HL-60 (cell line): ENCODE results near the gene WDR26.

Experiments
- DNase-seq, 2 experiments: peaks; one replicate each; pipeline ENCODE4 v3.0.0-alpha.2; 2010 to 2020; ENCODE audit warnings: low read depth in 1 of 2, low spot score in 1 of 2
- H3K27ac ChIP-seq: fragments of 250-450 bp; sonication (Bioruptor Pico); replicated peaks from 2 replicates; pipeline ENCODE4 v1.5.1; 2020; ENCODE audit warnings: mild to moderate bottlenecking, moderate library complexity
- H3K27me3 ChIP-seq: fragments of 250-450 bp; sonication (Bioruptor Pico); 2 replicates; pipeline ENCODE4 v1.5.1; 2021; ENCODE audit warnings: mild to moderate bottlenecking, moderate library complexity; ENCODE audit not compliant: insufficient read depth, poor library complexity, severe bottlenecking
- H3K4me3 ChIP-seq: replicated peaks from 2 replicates; pipeline ENCODE4 v1.5.1; 2011; ENCODE audit warnings: mild to moderate bottlenecking, control low read depth, low read length; ENCODE audit not compliant: insufficient read depth
- CTCF ChIP-seq: IDR thresholded peaks from one replicate; pipeline ENCODE4 v1.5.1; 2011; ENCODE audit warnings: low read length, control low read depth, inconsistent platforms; ENCODE audit not compliant: insufficient read depth
- GABPA ChIP-seq: IDR thresholded peaks from 2 replicates; pipeline ENCODE4 v1.6.1; 2012; ENCODE audit warnings: low read depth
- POLR2AphosphoS5 ChIP-seq: IDR thresholded peaks from 2 replicates; pipeline ENCODE4 v1.6.1; 2012; ENCODE audit warnings: low read depth
- SPI1 ChIP-seq: IDR thresholded peaks from 2 replicates; pipeline ENCODE4 v1.6.1; 2012; ENCODE audit warnings: low read depth, mild to moderate bottlenecking, borderline replicate concordance
- TF ChIP-seq, protein P1 (sequence below): IDR thresholded peaks from 2 replicates; pipeline ENCODE4 v1.6.1; 2012; ENCODE audit warnings: low read depth; ENCODE audit not compliant: insufficient replicate concordance

WDR26 gene

GRCh38 chr1:224472806-224473205, 38.2 kb upstream of the WDR26 start:
- no peak for TF ChIP-seq GABPA
- TF ChIP-seq, protein P1, sequence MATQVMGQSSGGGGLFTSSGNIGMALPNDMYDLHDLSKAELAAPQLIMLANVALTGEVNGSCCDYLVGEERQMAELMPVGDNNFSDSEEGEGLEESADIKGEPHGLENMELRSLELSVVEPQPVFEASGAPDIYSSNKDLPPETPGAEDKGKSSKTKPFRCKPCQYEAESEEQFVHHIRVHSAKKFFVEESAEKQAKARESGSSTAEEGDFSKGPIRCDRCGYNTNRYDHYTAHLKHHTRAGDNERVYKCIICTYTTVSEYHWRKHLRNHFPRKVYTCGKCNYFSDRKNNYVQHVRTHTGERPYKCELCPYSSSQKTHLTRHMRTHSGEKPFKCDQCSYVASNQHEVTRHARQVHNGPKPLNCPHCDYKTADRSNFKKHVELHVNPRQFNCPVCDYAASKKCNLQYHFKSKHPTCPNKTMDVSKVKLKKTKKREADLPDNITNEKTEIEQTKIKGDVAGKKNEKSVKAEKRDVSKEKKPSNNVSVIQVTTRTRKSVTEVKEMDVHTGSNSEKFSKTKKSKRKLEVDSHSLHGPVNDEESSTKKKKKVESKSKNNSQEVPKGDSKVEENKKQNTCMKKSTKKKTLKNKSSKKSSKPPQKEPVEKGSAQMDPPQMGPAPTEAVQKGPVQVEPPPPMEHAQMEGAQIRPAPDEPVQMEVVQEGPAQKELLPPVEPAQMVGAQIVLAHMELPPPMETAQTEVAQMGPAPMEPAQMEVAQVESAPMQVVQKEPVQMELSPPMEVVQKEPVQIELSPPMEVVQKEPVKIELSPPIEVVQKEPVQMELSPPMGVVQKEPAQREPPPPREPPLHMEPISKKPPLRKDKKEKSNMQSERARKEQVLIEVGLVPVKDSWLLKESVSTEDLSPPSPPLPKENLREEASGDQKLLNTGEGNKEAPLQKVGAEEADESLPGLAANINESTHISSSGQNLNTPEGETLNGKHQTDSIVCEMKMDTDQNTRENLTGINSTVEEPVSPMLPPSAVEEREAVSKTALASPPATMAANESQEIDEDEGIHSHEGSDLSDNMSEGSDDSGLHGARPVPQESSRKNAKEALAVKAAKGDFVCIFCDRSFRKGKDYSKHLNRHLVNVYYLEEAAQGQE: no peak
- no peak for TF ChIP-seq CTCF
- TF ChIP-seq POLR2AphosphoS5: no peak
- TF ChIP-seq SPI1: no peak
- no peak for DNase-seq

GRCh38 chr1:224466154-224466553, 31.6 kb upstream of the WDR26 start:
- TF ChIP-seq SPI1: no peak
- TF ChIP-seq, protein P1: no peak
- no peak for DNase-seq
- no peaks in the 10 kb centered on the region for H3K27me3 ChIP-seq
- no peak overlapping the region for H3K27ac ChIP-seq
- H3K4me3 ChIP-seq: no peak overlapping the region

More at GRCh38 chr1:224472806-224473205, 38.2 kb upstream of the WDR26 start:
- Histone ChIP-seq H3K27me3 (no peaks in the 10 kb centered on the region), H3K27ac (no peak overlapping the region), H3K4me3 (no peak overlapping the region)

DNA sequence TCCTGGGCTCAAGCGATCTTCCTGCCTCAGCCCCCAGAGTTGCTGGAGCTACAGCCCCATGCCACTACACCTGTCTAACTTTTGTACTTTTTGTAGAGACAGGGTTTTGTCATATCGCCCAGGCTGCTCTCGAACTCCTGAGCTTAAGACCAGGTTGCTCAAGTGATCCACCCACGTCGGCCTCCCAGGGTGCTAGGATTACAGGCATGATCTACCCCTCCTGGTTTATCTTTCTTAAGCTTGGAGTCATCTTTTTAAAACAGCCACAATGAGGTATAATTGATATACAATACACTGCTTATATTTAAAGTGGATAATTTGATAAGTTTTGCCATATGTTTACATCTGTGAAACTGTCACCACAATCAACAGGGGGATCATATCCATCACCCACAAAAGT, 25.4 kb upstream of the WDR26 start:
- Histone ChIP-seq H3K4me3 (no peak overlapping the region), H3K27me3 (no peaks in the 10 kb centered on the region), H3K27ac (no peak overlapping the region)
- TF ChIP-seq CTCF (no peak), SPI1 (no peak), GABPA (no peak), POLR2AphosphoS5 (no peak)
- TF ChIP-seq, protein P1: no peak
- no peak for DNase-seq

- no peak for TF ChIP-seq POLR2AphosphoS5
- no peak for TF ChIP-seq GABPA
- peak; percentile 41; the same call in 1 of the 2 replicates for TF ChIP-seq SPI1
- TF ChIP-seq CTCF: no peak
- DNase-seq: peak; percentile 8 to 37
- Histone ChIP-seq H3K27ac (0 out of 2 replicates have a peak overlapping the region, but pooled peaks have one; percentile 6), H3K27me3 (no peaks in the 10 kb centered on the region), H3K4me3 (no peak overlapping the region)
Measured at GRCh38 chr1:224458996-224459395, 24.4 kb upstream of the WDR26 start.
